Nephron progenitor cell (in vitro differentiated cells): ENCODE measurements around the gene SHH.

Experiments used
- DNase-seq: peaks from one replicate; pipeline ENCODE4 v3.0.0; 2021
- H3K27ac Mint-ChIP-seq: 2 replicates; pipeline ENCODE4 v1.8.0; 2021; ENCODE audit warnings: mild to moderate bottlenecking, moderate library complexity, mixed read lengths
- H3K27me3 Mint-ChIP-seq: 2 replicates; pipeline ENCODE4 v1.8.0; 2021; ENCODE audit warnings: mild to moderate bottlenecking, low read depth, mixed read lengths; ENCODE audit not compliant: poor library complexity
- H3K36me3 Mint-ChIP-seq: 2 replicates; pipeline ENCODE4 v1.8.0; 2021; ENCODE audit warnings: low read depth, mixed read lengths
- H3K4me1 Mint-ChIP-seq: 2 replicates; pipeline ENCODE4 v1.8.0; 2021; ENCODE audit warnings: mixed read lengths
- H3K4me3 Mint-ChIP-seq: 2 replicates; pipeline ENCODE4 v1.8.0; 2021; ENCODE audit warnings: mild to moderate bottlenecking, moderate library complexity, mixed read lengths
- H3K9me3 Mint-ChIP-seq: 2 replicates; pipeline ENCODE4 v1.8.0; 2021; ENCODE audit warnings: mild to moderate bottlenecking, moderate library complexity, mixed read lengths
- TF ChIP-seq, protein P1 (sequence below): fragments of 200-600 bp; sonication (generic); IDR thresholded peaks from 2 replicates; pipeline ENCODE4 v1.5.0; 2021; ENCODE audit warnings: antibody characterized with exemption

Gene SHH

GRCh38 chr7:155807065-155807671 is 5.1 kb downstream of the SHH start:
- peaks cover 4% of the 10 kb centered on the region for H3K9me3 Mint-ChIP-seq
- TF ChIP-seq, protein P1, sequence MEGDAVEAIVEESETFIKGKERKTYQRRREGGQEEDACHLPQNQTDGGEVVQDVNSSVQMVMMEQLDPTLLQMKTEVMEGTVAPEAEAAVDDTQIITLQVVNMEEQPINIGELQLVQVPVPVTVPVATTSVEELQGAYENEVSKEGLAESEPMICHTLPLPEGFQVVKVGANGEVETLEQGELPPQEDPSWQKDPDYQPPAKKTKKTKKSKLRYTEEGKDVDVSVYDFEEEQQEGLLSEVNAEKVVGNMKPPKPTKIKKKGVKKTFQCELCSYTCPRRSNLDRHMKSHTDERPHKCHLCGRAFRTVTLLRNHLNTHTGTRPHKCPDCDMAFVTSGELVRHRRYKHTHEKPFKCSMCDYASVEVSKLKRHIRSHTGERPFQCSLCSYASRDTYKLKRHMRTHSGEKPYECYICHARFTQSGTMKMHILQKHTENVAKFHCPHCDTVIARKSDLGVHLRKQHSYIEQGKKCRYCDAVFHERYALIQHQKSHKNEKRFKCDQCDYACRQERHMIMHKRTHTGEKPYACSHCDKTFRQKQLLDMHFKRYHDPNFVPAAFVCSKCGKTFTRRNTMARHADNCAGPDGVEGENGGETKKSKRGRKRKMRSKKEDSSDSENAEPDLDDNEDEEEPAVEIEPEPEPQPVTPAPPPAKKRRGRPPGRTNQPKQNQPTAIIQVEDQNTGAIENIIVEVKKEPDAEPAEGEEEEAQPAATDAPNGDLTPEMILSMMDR, result no peak
- H3K27ac Mint-ChIP-seq, result no peak overlapping the region
- DNase-seq, result no peak
- H3K27me3 Mint-ChIP-seq, result peaks cover 93% of the 10 kb centered on the region
- peak overlapping the region; percentile 76 for H3K4me3 Mint-ChIP-seq
- H3K36me3 Mint-ChIP-seq, result no peaks in the 10 kb centered on the region
- peaks cover 46% of the 10 kb centered on the region for H3K4me1 Mint-ChIP-seq

GRCh38 chr7:155806096-155806871 is 6.0 kb downstream of the SHH start:
- TF ChIP-seq, protein P1, result no peak
- DNase-seq, result no peak
- peak overlapping the region; percentile 42 for H3K4me3 Mint-ChIP-seq
- H3K36me3 Mint-ChIP-seq, result no peaks in the 10 kb centered on the region
- H3K27ac Mint-ChIP-seq, result no peak overlapping the region
- H3K4me1 Mint-ChIP-seq, result peaks cover 40% of the 10 kb centered on the region
- H3K27me3 Mint-ChIP-seq, result peaks cover 93% of the 10 kb centered on the region
- H3K9me3 Mint-ChIP-seq, result peaks cover 4% of the 10 kb centered on the region

GRCh38 chr7:155805826-155806095 is 6.5 kb downstream of the SHH start:
- Mint-ChIP-seq H3K9me3 (peaks cover 4% of the 10 kb centered on the region), H3K27me3 (peaks cover 93% of the 10 kb centered on the region), H3K36me3 (no peaks in the 10 kb centered on the region), H3K27ac (no peak overlapping the region), H3K4me1 (peaks cover 36% of the 10 kb centered on the region), H3K4me3 (no peak overlapping the region)
- DNase-seq, result no peak
- TF ChIP-seq, protein P1, result no peak

DNA sequence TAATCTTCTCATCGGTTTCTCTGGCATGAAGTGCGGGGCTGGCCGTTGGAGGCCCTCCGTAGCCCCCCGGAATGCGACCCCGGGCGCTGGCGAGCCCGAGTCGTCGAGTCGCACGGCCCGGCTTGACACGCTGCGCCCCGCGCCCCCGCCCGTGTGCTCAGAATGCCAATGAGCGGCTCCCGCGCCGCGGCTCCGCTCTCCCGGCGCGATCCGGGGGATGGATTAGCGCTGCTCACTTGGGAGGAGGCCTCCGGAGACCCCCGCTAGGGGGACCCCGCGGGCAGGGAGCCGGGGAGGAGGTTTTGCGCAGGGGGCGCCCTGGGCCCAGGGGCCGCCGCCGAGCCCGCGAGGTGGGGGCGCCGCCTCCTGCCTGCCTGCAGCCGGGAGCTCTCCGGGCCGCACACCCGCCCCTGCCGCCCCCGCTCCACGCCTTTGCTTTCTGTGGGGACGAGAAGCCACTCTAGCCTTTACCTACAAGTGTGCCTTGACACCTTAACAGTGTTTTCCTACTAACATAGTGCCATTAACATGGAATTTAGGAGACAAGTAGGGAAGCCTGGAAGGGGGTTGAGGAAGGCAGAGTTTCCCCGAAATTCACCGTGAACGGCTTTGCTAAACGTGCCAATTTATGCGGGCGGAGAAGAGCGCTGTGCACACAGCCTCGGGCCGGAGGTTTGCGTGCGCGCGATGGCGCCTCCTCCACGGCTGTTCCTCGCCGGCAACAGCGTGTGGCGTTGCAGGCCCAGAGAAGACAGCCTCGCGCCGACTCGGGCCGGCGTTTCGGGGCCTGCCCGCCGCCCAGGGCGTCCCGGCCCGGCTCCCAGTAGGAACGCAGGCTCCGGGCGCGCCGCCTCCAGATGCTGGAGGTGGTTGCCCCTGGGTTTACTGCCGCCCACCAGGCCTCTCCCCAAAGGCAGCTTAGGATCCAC is 7.1 kb downstream of the SHH start:
- no peaks in the 10 kb centered on the region for H3K36me3 Mint-ChIP-seq
- peak; percentile 93 for DNase-seq
- peaks cover 4% of the 10 kb centered on the region for H3K9me3 Mint-ChIP-seq
- TF ChIP-seq, protein P1, result peak; percentile 74
- H3K27me3 Mint-ChIP-seq, result peaks cover 93% of the 10 kb centered on the region
- no peak overlapping the region for H3K27ac Mint-ChIP-seq
- peaks cover 32% of the 10 kb centered on the region for H3K4me1 Mint-ChIP-seq
- H3K4me3 Mint-ChIP-seq, result peak overlapping the region; percentile 77

DNA sequence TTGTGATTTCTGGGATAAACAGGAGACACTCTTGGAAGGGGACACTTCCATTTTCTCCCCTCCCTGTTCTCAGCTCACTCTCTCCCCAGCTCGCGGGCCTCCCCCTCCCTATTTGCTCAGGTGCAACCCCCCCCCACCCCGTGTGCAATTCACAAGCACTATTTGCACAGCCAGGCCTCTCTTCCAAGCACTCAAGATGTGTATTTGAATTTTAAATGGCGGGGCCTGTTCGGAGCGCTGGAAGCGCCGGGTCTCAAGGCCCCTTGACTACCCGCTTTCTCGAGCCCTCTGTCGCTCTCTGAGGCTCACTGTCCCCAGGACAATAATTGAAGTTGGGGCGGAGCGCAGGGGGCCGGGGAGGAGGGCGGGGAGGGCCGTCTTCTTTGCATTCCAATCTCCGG is 7.8 kb downstream of the SHH start:
- peaks cover 29% of the 10 kb centered on the region for H3K4me1 Mint-ChIP-seq
- no peak overlapping the region for H3K27ac Mint-ChIP-seq
- peaks cover 96% of the 10 kb centered on the region for H3K27me3 Mint-ChIP-seq
- TF ChIP-seq, protein P1, result no peak
- H3K36me3 Mint-ChIP-seq, result no peaks in the 10 kb centered on the region
- peak overlapping the region; percentile 69 for H3K4me3 Mint-ChIP-seq
- H3K9me3 Mint-ChIP-seq, result peaks cover 4% of the 10 kb centered on the region
- no peak for DNase-seq
